Stimulated activated CD8-positive, alpha-beta memory T cell treated with anti-CD3 and anti-CD28 coated beads, Interleukin-15, amount 100 ng/mL, for 48 hours (primary cell): ENCODE measurements around the gene MMS22L.
"Not testable (repeated sequence)": the region's sequence is repeated elsewhere in the genome, so short reads cannot be mapped to it uniquely, and the experiment has no call there.

Source experiments
- DNase-seq, 2 donors: peaks; one replicate each; pipeline ENCODE4 v3.0.0-alpha.2; 2020; ENCODE audit warnings: low read depth in 2 of 2

Gene MMS22L

DNA sequence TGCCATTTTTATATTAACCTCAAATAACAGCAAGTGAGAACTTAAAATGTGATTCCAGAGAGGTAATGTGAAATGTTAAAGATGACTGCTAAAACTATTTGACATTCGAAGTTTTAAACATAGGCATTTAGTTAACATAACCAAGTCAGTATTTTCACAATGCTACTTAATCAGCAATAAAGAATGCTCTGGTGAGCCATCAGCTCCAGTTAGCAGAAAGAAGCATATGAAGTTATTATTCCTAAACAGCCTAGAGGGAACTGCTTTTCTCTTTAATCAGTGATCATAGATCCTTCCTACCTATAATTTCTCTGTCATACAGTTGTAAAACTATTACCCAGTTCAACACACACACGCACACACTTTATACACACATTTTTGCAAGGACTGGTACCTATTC, 60.1 kb downstream of the MMS22L start:
- no peak for DNase-seq

DNA sequence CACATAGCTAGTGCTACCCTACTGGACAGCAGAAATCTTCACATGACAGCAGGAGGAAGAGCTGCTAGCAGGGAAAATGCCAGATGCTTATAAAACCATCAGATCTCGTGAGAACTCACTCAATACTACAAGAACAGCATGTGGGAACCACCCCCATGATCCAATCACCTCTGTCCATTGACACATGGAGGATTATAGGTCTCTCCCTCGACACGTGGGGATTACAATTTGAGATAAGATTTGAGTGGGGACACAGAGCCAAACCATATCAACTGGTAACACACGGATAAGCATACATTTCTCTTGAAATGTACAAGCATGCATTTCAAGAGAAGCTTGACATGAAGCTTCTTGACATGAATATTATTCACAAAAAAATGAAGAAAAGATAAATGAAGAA, 64.1 kb downstream of the MMS22L start:
- DNase-seq, result no peak

DNA sequence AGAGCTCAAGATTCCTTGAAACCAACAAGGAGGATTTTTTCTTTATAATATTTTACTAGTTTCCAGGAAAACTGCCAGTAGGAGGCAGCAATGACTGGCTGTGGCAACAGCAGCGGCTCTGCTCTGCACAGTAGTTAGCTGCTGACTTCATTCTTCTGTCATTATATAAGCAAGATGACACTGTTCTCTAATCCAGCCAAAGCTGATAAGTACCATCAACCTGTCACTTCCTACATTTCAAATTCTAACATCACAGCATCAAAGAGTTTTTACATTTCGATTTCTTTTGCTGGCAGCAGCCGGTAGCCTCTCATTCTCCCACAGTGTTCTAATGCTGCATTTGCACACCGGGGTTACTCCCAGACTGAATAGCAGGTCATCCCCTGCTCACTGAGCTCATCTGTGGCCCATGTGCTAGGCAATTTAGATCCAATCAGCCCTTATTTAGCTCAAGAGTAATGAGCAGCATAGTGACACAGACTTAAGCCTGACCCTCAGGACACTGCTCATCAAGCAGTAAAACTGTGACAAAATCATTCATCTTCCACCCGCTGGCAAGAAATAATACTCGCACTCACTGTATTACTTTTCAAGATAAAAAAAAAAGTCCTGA, 67.8 kb downstream of the MMS22L start:
- DNase-seq, result no peak

DNA sequence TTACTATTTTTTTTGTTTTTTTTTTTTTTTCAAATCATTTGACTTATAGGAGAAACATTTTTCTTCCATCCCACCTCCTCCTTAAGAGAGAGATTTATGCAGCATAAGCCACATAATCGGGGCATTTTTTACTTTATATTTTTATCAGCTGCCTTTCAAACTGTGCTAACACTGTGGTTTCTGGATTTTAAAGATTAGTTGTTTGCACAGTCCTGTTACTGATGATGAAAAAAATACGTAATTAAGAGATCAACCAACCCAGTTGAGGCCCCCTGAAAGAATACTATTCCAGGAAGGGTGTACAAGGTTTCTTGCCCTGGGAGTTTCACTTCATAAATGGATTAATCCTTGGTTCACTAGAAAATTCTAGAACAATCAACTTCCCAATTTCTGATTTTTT, 68.3 kb downstream of the MMS22L start:
- no peak for DNase-seq

DNA sequence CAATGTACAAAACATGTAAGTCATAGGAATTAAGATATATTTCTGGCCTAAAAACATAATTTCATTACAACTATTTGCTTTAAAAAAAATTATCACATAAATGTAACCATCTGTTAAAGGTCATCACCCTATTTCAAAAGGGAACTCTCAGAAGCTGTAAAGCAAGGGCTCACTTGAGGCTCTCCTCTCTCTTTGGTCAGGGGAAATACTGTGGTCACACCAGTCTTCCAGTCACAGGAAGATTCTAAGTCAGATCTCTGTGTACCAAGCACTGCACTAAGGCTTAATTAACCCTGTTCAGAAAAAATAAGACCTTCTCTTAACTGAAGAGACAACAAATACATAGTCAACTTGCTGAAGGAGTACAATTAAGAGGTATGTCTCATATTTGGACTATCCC, 75.6 kb downstream of the MMS22L start:
- DNase-seq, result no peak

DNA sequence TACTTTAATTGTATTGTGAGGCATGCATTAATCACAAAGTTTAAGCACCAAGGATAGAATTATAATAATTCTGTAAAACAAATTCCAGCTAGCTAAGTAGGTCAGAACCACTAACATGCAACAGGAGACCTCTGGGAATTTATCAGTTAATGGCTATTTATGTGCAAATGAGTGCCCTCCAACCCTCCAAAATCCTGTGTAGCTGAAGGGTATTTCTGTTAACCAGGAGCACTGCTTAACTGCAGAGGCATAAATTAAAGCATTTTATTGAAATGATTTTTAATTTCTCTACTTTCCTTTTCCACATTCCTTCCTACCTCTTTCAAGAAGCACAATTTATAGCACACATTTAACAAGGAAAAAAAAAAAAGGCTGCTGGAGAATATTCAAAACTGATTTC, 77.0 kb downstream of the MMS22L start:
- no peak for DNase-seq

DNA sequence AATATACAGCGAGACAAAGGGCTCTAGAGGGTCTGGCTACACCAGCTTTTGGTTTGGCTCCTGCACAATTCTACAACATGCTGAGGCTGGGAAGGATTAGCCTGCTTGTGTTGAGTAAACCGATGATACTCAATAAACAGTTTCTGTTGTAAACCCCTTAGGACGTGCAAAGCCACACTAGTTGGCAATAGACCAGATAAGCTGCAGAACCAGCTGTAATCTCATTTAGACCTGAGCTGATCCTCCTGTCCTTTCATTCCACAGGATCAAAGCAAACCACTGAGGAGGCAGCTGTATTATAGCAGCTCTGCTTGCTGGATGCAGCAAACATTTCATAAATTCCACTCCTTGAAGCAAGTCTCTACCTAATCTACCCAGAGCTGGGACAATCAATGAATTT, 79.7 kb downstream of the MMS22L start:
- DNase-seq, result no peak

DNA sequence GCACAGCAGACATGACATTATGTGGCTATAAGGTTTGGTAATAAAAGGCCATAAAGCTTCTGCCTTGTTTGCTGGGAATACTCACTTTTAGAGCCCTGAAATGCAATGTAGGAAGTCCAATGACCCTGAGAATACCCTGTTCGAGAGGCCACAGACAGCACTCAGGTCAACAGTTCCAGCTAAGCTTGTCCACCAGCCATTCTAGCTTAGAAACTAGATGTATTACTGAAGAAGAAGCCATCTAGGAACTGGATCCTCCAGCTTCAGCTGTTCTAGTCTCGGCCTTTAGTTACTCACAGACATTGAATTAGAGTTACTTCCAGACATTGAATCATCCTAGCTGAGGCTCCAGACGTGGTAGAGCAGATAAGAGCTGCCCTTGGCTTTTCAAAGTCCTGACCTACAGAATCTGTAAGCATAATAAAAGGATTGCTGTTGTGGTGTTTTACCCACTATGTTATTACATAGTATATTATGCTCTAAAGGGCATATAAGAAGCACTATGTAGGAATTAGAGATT, 84.9 kb downstream of the MMS22L start:
- no peak for DNase-seq

DNA sequence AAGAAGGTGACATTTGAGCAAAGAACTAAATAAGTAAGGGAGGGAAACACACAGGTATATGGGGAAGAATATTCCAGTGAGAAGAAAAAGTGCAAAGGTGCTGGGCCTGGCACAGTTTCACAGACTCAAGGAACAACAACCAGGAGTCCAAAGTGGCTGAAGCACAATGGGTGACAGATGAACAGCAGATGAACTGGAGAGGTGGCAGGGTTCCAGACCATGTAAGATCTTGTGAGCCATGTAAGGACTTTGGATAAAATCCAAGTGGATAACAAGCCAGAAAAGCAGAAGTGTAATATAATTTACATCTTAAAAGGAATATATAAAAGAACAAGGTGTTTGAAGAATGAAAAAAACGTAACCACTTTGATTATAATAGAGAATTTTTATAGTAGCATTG, 87.9 kb downstream of the MMS22L start:
- DNase-seq, result no peak

DNA sequence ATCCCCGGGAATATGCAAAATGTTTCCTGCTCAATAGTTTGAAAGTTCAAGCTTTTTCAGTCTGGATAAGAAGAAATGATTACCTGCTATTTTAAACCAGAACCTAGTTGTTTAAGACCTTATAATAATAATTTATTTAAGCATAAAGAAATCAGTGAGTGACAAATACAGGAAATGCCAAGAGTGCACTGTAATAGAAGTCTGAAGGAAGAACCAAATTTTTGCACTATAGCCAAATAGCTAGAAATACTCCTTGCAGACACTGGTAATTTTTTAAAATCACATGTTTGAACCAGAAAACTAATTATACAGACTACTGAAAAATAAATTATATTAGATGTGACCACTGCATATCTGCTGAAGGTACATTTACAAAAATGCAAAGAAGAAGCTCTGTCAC, 93.2 kb downstream of the MMS22L start:
- no peak for DNase-seq

DNA sequence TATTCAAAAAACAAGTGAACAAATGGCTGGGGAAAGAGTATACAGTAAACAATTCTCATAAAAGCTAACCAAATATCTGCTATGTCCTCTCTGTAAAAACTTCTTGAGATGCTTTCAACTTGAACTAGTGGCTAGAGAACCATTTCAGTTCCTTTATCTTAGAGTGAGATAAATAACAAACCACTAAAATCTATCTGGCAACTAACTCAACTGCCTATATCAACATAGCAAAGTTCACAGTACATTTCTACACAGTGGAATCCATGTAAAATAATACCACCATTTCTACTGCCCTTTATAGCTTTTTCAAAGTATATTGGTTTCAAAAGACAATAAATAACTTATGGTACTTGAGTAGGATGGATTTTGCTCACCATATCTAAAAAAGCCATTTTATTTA, 95.1 kb downstream of the MMS22L start:
- no peak for DNase-seq

DNA sequence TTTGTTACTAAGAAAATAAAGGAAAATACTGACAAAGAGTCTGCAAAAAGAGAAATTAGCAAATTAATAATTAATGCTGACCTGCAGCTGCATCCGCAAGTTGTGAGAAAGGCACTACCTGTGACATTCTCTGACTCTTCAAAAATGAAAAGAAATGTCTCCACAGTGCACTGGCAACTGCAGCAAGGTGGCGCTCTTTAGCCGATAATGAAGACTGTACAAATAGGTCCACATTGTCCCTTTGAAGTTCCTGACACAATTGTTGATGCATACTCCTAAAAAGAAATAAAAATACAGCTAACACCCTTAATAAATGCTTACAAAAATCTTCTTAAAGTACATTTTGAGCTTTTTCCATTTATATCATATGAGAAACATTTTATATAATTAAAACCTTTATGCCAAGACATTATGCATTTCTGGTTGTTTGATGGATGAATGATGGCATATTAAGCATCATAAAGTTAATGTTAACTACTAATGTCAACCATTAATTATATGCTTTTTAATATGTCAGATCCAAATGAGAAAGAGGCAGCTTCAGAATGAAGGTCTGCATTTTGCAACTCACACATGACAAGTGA, 96.5 kb downstream of the MMS22L start:
- peak; percentile 12 to 15 for DNase-seq

DNA sequence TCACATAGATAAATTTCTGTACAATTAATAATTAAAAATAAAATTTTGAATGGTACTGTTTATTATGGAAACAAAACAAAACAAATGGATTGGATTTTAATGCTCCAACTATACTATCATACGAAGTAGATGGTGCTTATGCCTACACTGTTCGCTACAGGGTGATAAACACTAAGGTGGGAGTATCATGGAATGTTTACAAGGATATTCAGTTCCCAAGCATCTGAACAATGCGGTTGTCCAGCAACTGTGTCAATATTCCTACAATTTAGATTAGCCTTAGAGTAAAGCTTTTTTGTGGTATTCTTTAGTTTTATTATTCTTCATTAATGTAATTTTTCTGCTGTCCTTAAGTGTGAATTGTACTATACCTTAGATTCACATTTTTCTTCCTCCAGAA, 105.1 kb downstream of the MMS22L start:
- no peak for DNase-seq

DNA sequence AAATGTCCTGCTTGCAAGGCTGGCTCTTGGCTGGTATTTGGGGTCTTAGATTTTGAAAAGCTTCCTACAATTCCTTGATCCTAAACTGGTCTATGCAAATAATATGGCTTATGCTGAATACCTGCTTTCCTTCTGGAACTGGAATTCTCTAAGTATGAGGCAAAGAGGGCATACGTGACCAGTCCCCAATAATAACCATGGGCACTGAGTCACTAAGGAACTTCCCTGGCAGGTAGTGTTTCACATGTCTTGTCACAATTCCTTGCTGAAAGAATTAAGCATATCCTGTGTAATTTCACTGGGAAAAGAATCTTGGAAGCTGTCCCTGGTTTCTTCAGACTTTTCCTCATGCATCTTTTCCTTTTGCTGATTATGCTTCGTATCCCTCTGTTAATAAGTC, 106.5 kb downstream of the MMS22L start:
- DNase-seq, result no peak

DNA sequence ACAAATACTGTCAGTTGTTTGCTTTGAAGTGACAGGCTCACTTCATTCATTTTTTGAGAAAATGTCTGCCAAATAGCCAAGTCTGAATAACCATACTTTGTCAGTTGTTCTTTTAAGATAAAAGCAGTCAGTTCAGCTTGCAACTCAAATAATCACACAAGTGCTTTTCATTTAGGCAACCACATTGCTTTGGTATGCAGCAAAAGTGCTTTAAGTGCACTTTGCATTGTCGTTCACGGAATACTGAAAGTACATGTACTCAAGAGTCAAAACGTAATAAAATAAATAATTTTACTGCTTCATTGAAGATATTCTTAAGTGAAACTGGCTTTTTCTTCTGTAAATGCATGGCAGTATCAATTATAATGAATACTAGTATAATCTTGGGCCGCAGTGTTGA, 107.2 kb downstream of the MMS22L start:
- DNase-seq, result no peak

DNA sequence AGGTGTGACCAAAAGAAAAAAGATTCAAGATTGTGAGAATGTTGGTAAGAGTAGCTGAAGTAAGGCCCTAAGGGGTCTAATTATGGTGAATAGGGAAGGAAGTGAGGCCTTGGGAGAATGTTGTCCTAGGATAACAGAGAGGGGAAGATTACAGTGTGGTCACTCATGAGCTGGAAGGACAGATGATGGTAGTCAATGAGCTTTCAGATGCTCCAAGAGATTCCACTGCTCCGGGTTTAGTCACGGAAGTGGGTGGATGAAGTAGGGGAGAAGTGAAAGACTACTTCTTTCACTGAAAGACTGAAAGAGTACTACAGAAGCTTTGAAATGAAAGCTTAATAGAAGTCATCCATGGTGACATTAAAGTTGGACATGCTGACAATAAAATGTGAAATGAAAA, 108.5 kb downstream of the MMS22L start:
- DNase-seq, result no peak

DNA sequence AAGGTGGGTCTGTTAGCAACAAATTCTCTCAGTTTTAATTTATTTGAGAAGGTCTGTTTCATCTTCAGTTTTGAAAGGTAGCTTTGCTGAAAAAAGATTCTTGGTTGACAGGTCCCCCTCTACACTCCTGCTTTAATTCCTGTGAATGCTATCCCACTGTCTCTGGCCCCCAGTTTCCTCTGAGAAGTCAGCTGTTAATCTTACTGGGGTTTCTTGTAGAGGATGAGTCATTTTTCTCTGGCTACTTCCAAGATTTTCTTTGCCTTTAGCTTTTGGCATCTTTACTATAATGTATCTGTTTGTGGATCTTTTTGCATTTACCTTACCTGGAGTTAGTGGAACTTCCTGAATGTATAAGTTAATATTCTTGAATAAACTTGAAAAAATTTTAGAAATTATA, 122.7 kb downstream of the MMS22L start:
- no peak for DNase-seq

DNA sequence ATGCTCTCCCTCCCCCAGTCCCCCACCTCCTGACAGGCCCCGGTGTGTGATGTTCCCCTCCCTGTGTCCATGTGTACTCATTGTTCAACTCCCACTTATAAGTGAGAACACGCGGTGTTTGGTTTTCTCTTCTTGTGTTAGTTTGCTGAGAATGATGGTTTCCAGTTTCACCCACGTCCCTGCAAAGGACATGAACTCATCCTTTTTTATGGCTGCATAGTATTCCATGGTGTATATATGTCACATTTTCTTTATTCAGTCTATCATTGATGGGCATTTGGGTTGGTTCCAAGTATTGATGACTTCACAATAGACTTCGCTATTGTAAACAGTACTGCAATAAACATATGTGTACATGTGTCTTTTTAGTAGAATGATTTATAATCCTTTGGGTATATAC, 127.6 kb downstream of the MMS22L start:
- not testable (repeated sequence) for DNase-seq

DNA sequence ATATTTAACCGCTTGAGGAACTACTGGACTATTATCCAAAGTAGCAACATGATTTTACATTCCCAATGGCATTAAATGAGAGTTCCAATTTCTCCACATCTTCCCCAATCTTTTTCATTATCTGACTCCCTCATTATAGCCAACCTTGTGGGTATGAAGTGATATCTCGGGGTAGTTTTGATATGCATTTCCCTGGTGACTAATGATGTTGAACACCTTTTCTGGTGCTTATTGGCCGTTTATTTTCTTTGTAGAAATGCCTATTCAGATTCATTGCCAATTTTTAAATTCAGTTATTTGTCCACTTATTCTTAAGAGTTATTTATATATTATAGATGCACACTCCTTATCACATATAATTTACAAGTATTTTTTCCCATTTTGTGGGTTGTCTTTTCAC, 129.0 kb downstream of the MMS22L start:
- DNase-seq, result no peak

DNA sequence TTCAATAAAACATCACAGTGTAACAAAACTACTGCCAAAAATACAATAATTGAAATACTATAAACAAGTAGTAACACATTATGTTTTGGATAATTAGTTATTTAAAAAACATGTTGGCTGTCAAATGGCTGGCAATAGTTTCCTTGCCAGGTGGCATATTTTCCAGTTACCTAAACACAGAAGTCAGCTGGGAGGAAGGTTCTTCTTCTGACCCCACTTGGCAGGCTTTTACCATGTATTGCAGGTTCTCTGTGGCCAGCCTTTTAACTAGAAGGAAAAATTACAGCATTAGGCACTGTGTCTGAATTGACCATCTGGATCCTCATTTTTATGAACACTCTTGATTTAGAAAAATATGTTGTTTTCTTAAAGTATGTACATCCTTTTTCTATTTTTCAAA, 131.4 kb downstream of the MMS22L start:
- DNase-seq, result no peak

DNA sequence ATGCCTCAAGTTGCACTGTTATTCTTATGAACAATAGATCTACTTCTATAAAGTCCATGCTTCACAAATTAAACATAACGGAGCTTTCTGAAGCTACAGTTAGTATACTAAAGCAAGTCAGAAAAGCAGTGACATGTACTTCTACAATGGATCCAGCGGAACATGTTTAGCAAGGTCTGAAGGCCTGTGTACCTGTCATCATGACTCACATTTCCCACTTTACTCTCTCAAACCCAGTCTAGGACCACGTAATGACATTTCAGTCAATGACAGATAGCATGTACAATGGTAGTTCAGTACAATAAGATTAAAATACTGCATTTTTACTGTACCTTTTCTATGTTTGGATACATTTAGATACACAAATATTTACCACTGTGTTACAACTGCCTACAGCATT, 132.1 kb downstream of the MMS22L start:
- no peak for DNase-seq

DNA sequence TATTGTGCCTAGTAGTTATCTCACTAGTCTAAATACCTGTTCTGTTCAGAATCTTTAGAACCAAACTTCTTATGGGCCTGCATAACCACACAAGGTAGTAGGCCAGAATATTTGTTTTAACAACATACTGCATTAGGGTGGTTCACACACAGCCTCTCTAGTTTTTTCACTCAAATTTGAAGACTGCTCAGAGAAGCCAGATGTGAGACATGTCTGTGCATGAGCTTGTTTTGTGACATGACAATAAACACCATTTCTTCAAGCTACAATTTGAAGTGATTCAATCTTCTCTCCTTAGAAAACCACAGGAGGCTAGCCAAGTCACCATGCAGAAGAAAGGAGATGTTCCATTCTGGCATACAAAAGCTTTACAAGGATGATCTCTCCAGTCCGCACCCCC, 135.6 kb downstream of the MMS22L start:
- DNase-seq, result no peak

DNA sequence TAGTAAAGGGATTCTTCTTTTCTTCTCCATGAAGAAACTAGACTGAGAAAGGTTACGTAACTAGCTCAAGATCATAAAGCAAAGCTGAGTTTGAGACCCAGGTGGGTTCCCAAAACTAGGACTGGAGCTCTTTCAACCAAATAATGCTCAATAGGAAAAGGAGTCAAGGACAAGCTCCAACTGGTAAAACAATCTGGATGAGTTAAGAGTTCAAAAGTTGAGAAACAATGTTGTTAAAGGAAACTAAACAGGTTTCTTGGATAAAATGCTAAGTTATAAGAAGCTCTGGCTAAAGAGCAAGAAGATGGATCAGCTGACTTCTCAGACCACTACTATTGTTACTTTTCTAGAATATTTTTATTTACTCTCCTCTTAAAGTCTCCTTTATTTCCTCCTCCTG, 137.3 kb downstream of the MMS22L start:
- no peak for DNase-seq

DNA sequence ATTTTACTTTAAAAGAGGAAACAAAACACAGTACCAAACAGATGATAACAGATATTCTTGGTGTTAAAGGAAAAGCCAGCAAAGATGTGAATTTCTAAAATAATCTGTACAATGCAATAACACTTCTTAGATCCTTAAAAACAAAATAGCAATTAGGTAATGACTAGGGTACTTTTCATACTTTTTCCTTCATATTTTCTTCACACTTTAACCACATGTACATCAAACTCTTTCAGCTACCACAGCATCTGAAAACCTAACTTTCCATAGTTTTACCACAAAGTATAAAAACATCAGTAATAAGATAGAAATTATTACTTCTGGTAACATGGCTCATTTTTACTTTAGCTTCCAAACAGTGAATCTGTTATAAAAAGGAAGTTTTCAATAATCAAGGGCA, 141.3 kb downstream of the MMS22L start:
- DNase-seq, result no peak
